T-helper 1 cell treated with Interleukin-12 subunit alpha and Interleukin-12 subunit beta and Interleukin-4 antibody, amounts not matched to agents 30 ng/mL and 1 ng/mL, for 36 hours (primary cell): ENCODE measurements around the gene HS6ST2. TPM values are rescaled to one million over a fixed set of nuclear protein-coding genes. Genes with fewer than 3 reads are reported as not detected.

Experiments
- total RNA-seq: library from RNA; stranded (reverse); gene quantifications from 2 replicates; pipeline ENCODE4 v1.2.3, GENCODE V29; 2022

HS6ST2 gene
- total RNA-seq, 1 donor from 2014 or later = 0.66 TPM

Other genes starting within 250 kb of the HS6ST2 start
- not detected in 2 replicates for gene USP26, start 138.5 kb upstream of the HS6ST2 start, total RNA-seq